GM21390 (cell line): ENCODE measurements around the gene TKFC.

Experiments used
- ATAC-seq: cut with Tn5 transposase; IDR thresholded peaks from one replicate; pipeline ENCODE4 v1.9.1; 2021; ENCODE audit not compliant: unreplicated experiment

The TKFC gene

GRCh38 chr11:61343792-61344745 is 11.0 kb downstream of the TKFC start:
- ATAC-seq = no peak

- no peak for ATAC-seq
Measured at GRCh38 chr11:61345170-61345610, 12.2 kb downstream of the TKFC start.

GRCh38 chr11:61345954-61346843 is 13.2 kb downstream of the TKFC start:
- no peak for ATAC-seq

GRCh38 chr11:61347916-61348461 is 15.0 kb downstream of the TKFC start:
- no peak for ATAC-seq

- ATAC-seq = no peak
Measured at GRCh38 chr11:61349189-61349751, 16.2 kb downstream of the TKFC start.

GRCh38 chr11:61349916-61350315 is 16.9 kb downstream of the TKFC start:
- ATAC-seq = no peak

GRCh38 chr11:61350336-61350735 is 17.3 kb downstream of the TKFC start:
- ATAC-seq = no peak

GRCh38 chr11:61350803-61351202 is 17.8 kb downstream of the TKFC start:
- no peak for ATAC-seq

GRCh38 chr11:61352038-61352437 is 19.0 kb downstream of the TKFC start:
- ATAC-seq = no peak

- no peak for ATAC-seq
Measured at GRCh38 chr11:61353131-61354067, 20.4 kb downstream of the TKFC start.

GRCh38 chr11:61354208-61354607 is 21.2 kb downstream of the TKFC start:
- ATAC-seq = no peak

- ATAC-seq = no peak
Measured at GRCh38 chr11:61356706-61357105, 23.7 kb downstream of the TKFC start.

GRCh38 chr11:61357233-61357893 is 24.3 kb downstream of the TKFC start:
- no peak for ATAC-seq

- ATAC-seq = no peak
Measured at GRCh38 chr11:61357894-61358239, 24.8 kb downstream of the TKFC start.

GRCh38 chr11:61358566-61358965 is 25.5 kb downstream of the TKFC start:
- ATAC-seq = no peak

GRCh38 chr11:61359516-61359915 is 26.5 kb downstream of the TKFC start:
- no peak for ATAC-seq

- no peak for ATAC-seq
Measured at GRCh38 chr11:61361237-61361740, 28.3 kb downstream of the TKFC start.

- ATAC-seq = peak; percentile 80
Measured at GRCh38 chr11:61361741-61362541, 28.9 kb downstream of the TKFC start, which contains the start of the genes CYB561A3 and TMEM138. Gene CYB561A3, minus strand, starts transcription at chr11:61361882. Its CDS starts 5,169 bp downstream, at chr11:61356713. Gene TMEM138, plus strand, starts transcription at chr11:61362374. Its CDS starts 2,017 bp downstream, at chr11:61364391.
